Measurements from ENCODE around the gene PPP1R18. TPM values are rescaled to one million over a fixed set of nuclear protein-coding genes. Genes with fewer than 3 reads are reported as not detected.
A peak's percentile ranks its signal among the peaks of the same experiment; 100 is the strongest.

The PPP1R18 gene
- total and polyA plus RNA-seq, 9 of the 15 experiments (the other 6 are each of a cell fraction or from before 2014, with no cell fraction given): 12.0 to 99.2 (median 42.6) TPM

GRCh38 chr6:30717129-30717844, 30.8 kb upstream of the PPP1R18 start, which contains the start of gene MDC1 (continued):
- TF ChIP-seq FOXP1 (CRISPR knock-in tag; IDR thresholded peaks at IDR 0.05): peak; percentile 91; the same call in 1 of the 2 replicates
- TF ChIP-seq PREB (CRISPR knock-in tag; IDR thresholded peaks at IDR 0.05): no peak
- TF ChIP-seq EHMT2 (IDR thresholded peaks at IDR 0.05): no peak
- 0 out of 2 replicates have a peak, but pooled peaks have one; percentile 63 for TF ChIP-seq ZNF431 (CRISPR knock-in tag; IDR thresholded peaks at IDR 0.05)
- TF ChIP-seq SMARCA5 (IDR thresholded peaks at IDR 0.05): no peak
- no peak; the same call in 1 of the 2 replicates for TF ChIP-seq MTA1 (IDR thresholded peaks at IDR 0.05; ENCODE audit: borderline replicate concordance)
- peak; percentile 87; the same call in 1 of the 2 replicates for TF ChIP-seq CHCHD3 (CRISPR knock-in tag; IDR thresholded peaks at IDR 0.05)
- no peak; the same call in 1 of the 2 replicates for TF ChIP-seq ZNF584 (CRISPR knock-in tag; IDR thresholded peaks at IDR 0.05; ENCODE audit: low read depth)
- TF ChIP-seq XRCC4 (IDR thresholded peaks at IDR 0.05; ENCODE audit: extremely low read depth, insufficient read depth, insufficient read length): no peak
- no peak for TF ChIP-seq CBX8 (IDR thresholded peaks at IDR 0.05; ENCODE audit: borderline replicate concordance, extremely low read depth, low read depth, low read length, poor library complexity, severe bottlenecking)
- TF ChIP-seq HLTF (IDR thresholded peaks at IDR 0.05): no peak
- TF ChIP-seq HDAC2 (IDR thresholded peaks at IDR 0.05): peak; percentile 45; the same call in 1 of the 2 replicates
- TF ChIP-seq TSHZ1 (CRISPR knock-in tag; IDR thresholded peaks at IDR 0.05): no peak
- TF ChIP-seq ZNF512 (tag; IDR thresholded peaks at IDR 0.05): no peak
- peak; percentile 83 for TF ChIP-seq CHD2 (IDR thresholded peaks at IDR 0.05; ENCODE audit: low read depth, low read length)
- no peak for TF ChIP-seq ELF1 (tag; IDR thresholded peaks at IDR 0.05)
- no peak for TF ChIP-seq ZNF586 (CRISPR knock-in tag; conservative IDR thresholded peaks at IDR 0.05)
- TF ChIP-seq FOXK2 (conservative IDR thresholded peaks at IDR 0.05 in 1 of 2, IDR thresholded peaks at IDR 0.05 in 1 of 2; ENCODE audit: low read depth in 2 of 2): peak; percentile 76 to 87
- no peak for TF ChIP-seq ZNF41 (CRISPR knock-in tag; conservative IDR thresholded peaks at IDR 0.05)
- no peak for TF ChIP-seq DIDO1 (tag; IDR thresholded peaks at IDR 0.05; ENCODE audit: low read depth)
- no peak for TF ChIP-seq ZNF174 (CRISPR knock-in tag; IDR thresholded peaks at IDR 0.05)
